Mammary epithelial cell (primary cell): ENCODE data around the gene ELK4.

Source experiments
- CTCF ChIP-seq, 2 donors: IDR thresholded peaks in 1 of 2; conservative IDR thresholded peaks in 1 of 2; 2 replicates each; pipeline ENCODE4 v1.5.1; 2011 to 2012; ENCODE audit warnings: inconsistent platforms in 2 of 2, low read length in 2 of 2, mild to moderate bottlenecking in 2 of 2, control low read depth in 1 of 2, low read depth in 1 of 2; ENCODE audit not compliant: insufficient read depth in 1 of 2; ENCODE audit errors: extremely low read depth in 1 of 2
- EZH2 ChIP-seq: IDR thresholded peaks from 2 replicates; pipeline ENCODE4 v1.6.1; 2012; ENCODE audit warnings: low read length, inconsistent platforms, borderline replicate concordance

- no peak for TF ChIP-seq CTCF (conservative IDR thresholded peaks at IDR 0.05 in 1 of 2, IDR thresholded peaks at IDR 0.05 in 1 of 2; ENCODE audit: extremely low read depth in 1 of 2, insufficient read depth in 1 of 2, low read depth in 1 of 2, low read length in 2 of 2)
- no peak for TF ChIP-seq EZH2
These were observed 32.2 kb downstream of the ELK4 start for GRCh38 chr1:205599669-205600042.
